Measurements from ENCODE around the gene GET4. TPM values are rescaled to one million over a fixed set of nuclear protein-coding genes. Genes with fewer than 3 reads are reported as not detected.
A peak's percentile ranks its signal among the peaks of the same experiment; 100 is the strongest.

GET4 gene
- total and polyA plus RNA-seq, 2 experiments from 2014 or later: 48.3 to 102 TPM

- WGBS (ENCODE audit: low lambda C conversion rate, missing lambda C conversion rate): 80% methylated on average over 13 of the region's 22 CpGs
- Histone ChIP-seq H3K36me3 (replicated peaks; ENCODE audit: insufficient read depth, low read depth) (no peaks in the 10 kb centered on the region), H3K4me3 (no peak overlapping the region), H3K9me2 (replicated peaks; ENCODE audit: insufficient read depth) (no peaks in the 10 kb centered on the region), H4K20me1 (ENCODE audit: insufficient read depth, poor library complexity, severe bottlenecking) (no peaks in the 10 kb centered on the region), H3K27me3 (no peaks in the 10 kb centered on the region), H3K9me3 (ENCODE audit: low read depth) (no peaks in the 10 kb centered on the region), H3K79me2 (peaks cover 4% of the 10 kb centered on the region), H2AFZ (no peak overlapping the region), H3K27ac (no peak overlapping the region), H3K4me1 (ENCODE audit: insufficient read depth) (no peaks in the 10 kb centered on the region), H3K4me2 (no peak overlapping the region)
- DNase-seq (ENCODE audit: low spot score): peak; percentile 8
- TF ChIP-seq EZH2phosphoT487 (IDR thresholded peaks at IDR 0.05; ENCODE audit: low read depth, severe bottlenecking, unreplicated experiment) (no peak), EZH2 (IDR thresholded peaks at IDR 0.05; ENCODE audit: borderline replicate concordance) (no peak)
- TF ChIP-seq, protein P1, sequence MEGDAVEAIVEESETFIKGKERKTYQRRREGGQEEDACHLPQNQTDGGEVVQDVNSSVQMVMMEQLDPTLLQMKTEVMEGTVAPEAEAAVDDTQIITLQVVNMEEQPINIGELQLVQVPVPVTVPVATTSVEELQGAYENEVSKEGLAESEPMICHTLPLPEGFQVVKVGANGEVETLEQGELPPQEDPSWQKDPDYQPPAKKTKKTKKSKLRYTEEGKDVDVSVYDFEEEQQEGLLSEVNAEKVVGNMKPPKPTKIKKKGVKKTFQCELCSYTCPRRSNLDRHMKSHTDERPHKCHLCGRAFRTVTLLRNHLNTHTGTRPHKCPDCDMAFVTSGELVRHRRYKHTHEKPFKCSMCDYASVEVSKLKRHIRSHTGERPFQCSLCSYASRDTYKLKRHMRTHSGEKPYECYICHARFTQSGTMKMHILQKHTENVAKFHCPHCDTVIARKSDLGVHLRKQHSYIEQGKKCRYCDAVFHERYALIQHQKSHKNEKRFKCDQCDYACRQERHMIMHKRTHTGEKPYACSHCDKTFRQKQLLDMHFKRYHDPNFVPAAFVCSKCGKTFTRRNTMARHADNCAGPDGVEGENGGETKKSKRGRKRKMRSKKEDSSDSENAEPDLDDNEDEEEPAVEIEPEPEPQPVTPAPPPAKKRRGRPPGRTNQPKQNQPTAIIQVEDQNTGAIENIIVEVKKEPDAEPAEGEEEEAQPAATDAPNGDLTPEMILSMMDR (IDR thresholded peaks at IDR 0.05; ENCODE audit: poor library complexity): no peak
Measured at GRCh38 chr7:936386-937054, 60.2 kb downstream of the GET4 start.

DNA sequence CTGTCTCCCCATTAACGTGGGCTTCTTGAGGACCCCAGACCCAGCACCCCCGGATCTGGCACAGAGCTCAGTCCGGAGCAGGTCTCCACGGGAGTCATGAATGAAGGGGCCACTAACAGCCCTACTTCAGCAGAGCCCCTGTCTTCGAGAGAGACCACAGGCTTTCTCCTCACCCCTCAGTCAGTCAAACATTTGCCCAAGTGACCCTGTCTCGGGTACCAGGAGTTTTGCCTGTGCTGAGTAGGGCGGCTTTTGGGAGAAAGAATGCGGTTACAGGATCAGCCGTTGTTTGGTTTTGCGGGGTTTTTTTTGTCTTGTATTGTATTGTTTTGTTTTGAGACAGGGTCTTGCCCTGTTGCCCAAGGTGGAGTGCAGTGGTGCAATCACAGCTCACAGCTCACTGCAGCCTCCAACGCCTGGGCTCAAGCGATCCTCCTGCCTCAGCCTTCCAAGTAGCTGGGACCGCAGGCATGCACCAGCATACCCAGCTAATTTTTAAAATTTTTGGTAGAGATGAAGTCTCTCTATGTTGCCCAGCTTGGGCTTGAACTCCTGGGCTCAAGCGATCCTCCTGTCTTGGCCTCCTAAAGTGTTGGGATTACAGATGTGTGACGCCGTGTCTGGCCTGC lies 61.6 kb downstream of the GET4 start:
- H3K27me3 ChIP-seq: peaks cover 3% of the 10 kb centered on the region
- H3K79me2 ChIP-seq: peaks cover 4% of the 10 kb centered on the region
- WGBS (ENCODE audit: low lambda C conversion rate, missing lambda C conversion rate): 91% methylated on average over 16 of the region's 16 CpGs
- no peaks in the 10 kb centered on the region for H3K36me3 ChIP-seq (replicated peaks; ENCODE audit: insufficient read depth, low read depth)
- H3K4me1 ChIP-seq (ENCODE audit: insufficient read depth): no peaks in the 10 kb centered on the region
- H3K4me2 ChIP-seq: no peak overlapping the region
- H4K20me1 ChIP-seq (ENCODE audit: insufficient read depth, poor library complexity, severe bottlenecking): no peaks in the 10 kb centered on the region
- no peaks in the 10 kb centered on the region for H3K9me2 ChIP-seq (replicated peaks; ENCODE audit: insufficient read depth)
- no peaks in the 10 kb centered on the region for H3K9me3 ChIP-seq (ENCODE audit: low read depth)
- H2AFZ ChIP-seq: no peak overlapping the region
- no peak for DNase-seq (ENCODE audit: low spot score)
- H3K4me3 ChIP-seq: no peak overlapping the region
- H3K27ac ChIP-seq: no peak overlapping the region
- TF ChIP-seq, protein P1 (IDR thresholded peaks at IDR 0.05; ENCODE audit: poor library complexity): no peak
- TF ChIP-seq EZH2 (IDR thresholded peaks at IDR 0.05; ENCODE audit: borderline replicate concordance): no peak
- TF ChIP-seq EZH2phosphoT487 (IDR thresholded peaks at IDR 0.05; ENCODE audit: low read depth, severe bottlenecking, unreplicated experiment): no peak

GRCh38 chr7:938546-939185 lies 62.3 kb downstream of the GET4 start:
- DNase-seq (ENCODE audit: low spot score): no peak
- no peaks in the 10 kb centered on the region for H3K9me3 ChIP-seq (ENCODE audit: low read depth)
- no peaks in the 10 kb centered on the region for H3K36me3 ChIP-seq (replicated peaks; ENCODE audit: insufficient read depth, low read depth)
- H3K4me2 ChIP-seq: no peak overlapping the region
- peaks cover 3% of the 10 kb centered on the region for H3K27me3 ChIP-seq
- H3K79me2 ChIP-seq: peaks cover 4% of the 10 kb centered on the region
- no peaks in the 10 kb centered on the region for H3K4me1 ChIP-seq (ENCODE audit: insufficient read depth)
- no peaks in the 10 kb centered on the region for H4K20me1 ChIP-seq (ENCODE audit: insufficient read depth, poor library complexity, severe bottlenecking)
- no peak overlapping the region for H3K27ac ChIP-seq
- no peak overlapping the region for H2AFZ ChIP-seq
- H3K9me2 ChIP-seq (replicated peaks; ENCODE audit: insufficient read depth): no peaks in the 10 kb centered on the region
- H3K4me3 ChIP-seq: no peak overlapping the region
- WGBS (ENCODE audit: low lambda C conversion rate, missing lambda C conversion rate): 97% methylated on average over 26 of the region's 27 CpGs
- no peak for TF ChIP-seq EZH2 (IDR thresholded peaks at IDR 0.05; ENCODE audit: borderline replicate concordance)
- TF ChIP-seq, protein P1 (IDR thresholded peaks at IDR 0.05; ENCODE audit: poor library complexity): no peak
- no peak for TF ChIP-seq EZH2phosphoT487 (IDR thresholded peaks at IDR 0.05; ENCODE audit: low read depth, severe bottlenecking, unreplicated experiment)

Data from hepatocyte (in vitro differentiated cells).